ENCODE measurements around the gene TOB1.

DNA sequence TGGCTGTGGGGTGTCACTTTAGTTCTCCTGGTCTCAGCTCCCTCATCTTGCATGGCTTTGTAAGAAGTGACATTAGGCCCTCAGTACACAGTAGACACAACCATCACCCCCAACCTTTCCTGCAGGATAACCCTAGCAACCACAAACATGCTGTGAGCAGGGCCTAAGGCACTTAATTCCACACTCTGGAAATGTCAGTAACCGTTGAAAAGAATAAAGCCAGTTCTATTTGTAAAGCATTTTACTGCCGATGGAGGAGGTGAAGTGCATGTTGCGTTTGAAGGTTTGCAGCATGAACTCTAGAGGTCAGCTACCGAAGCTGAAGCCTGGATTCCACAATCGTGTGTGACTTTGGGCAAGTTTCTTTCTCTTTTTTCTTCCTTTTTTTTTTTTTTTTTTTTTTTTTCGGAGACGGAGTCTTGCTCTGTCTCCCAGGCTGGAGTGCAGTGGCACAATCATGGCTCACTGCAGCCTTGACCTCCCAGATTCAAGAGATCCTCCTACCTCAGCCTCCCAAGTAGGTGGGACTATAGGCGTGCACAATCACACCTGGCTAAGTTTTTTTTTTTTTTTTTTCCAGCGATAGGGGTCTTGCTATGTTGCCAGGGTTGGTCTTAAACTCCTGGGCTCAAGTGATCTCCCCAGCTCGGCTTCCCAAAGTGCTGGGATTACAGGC, 26.1 kb upstream of the TOB1 start:
- TF ChIP-seq, protein P1, sequence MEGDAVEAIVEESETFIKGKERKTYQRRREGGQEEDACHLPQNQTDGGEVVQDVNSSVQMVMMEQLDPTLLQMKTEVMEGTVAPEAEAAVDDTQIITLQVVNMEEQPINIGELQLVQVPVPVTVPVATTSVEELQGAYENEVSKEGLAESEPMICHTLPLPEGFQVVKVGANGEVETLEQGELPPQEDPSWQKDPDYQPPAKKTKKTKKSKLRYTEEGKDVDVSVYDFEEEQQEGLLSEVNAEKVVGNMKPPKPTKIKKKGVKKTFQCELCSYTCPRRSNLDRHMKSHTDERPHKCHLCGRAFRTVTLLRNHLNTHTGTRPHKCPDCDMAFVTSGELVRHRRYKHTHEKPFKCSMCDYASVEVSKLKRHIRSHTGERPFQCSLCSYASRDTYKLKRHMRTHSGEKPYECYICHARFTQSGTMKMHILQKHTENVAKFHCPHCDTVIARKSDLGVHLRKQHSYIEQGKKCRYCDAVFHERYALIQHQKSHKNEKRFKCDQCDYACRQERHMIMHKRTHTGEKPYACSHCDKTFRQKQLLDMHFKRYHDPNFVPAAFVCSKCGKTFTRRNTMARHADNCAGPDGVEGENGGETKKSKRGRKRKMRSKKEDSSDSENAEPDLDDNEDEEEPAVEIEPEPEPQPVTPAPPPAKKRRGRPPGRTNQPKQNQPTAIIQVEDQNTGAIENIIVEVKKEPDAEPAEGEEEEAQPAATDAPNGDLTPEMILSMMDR (conservative IDR thresholded peaks at IDR 0.05; ENCODE audit: low read length), result no peak
- TF ChIP-seq EZH2phosphoT487 (IDR thresholded peaks at IDR 0.05; ENCODE audit: borderline replicate concordance, low read depth, low read length), result no peak
